ENCODE measurements around the gene MYL12A. TPM values are rescaled to one million over a fixed set of nuclear protein-coding genes. Genes with fewer than 3 reads are reported as not detected.
"Not testable (repeated sequence)": the region's sequence is repeated elsewhere in the genome, so short reads cannot be mapped to it uniquely, and the experiment has no call there.

The MYL12A gene
- total RNA-seq, 1 experiment from 2014 or later: 329 TPM

GRCh38 chr18:3273042-3273441 lies 25.4 kb downstream of the MYL12A start:
- POLR2A ChIA-PET (ENCODE audit: unreplicated experiment): interaction anchor here (0.6 kb wide), 1 partner anchor 479 kb away, joined by 3 read pairs; no protein-coding TSS in a partner anchor
- no peak overlapping the region for H3K27ac ChIP-seq (ENCODE audit: low read length)
- H3K27me3 ChIP-seq (ENCODE audit: low read length): no peaks in the 10 kb centered on the region
- DNase-seq (no peak), ATAC-seq (no peak)
- CTCF ChIA-PET: no interaction called here
- peaks cover 10% of the 10 kb centered on the region for H3K4me1 ChIP-seq (ENCODE audit: insufficient read depth, low read length)
- peaks cover 46% of the 10 kb centered on the region for H4K20me1 ChIP-seq (ENCODE audit: low read length)
- no peak overlapping the region for H2AFZ ChIP-seq (ENCODE audit: low read length)
- H3K79me2 ChIP-seq (ENCODE audit: low read length): peaks cover 71% of the 10 kb centered on the region
- H3F3A ChIP-seq (ENCODE audit: low read length, unreplicated experiment): no peaks in the 10 kb centered on the region
- no peaks in the 10 kb centered on the region for H3K9me2 ChIP-seq (replicated peaks; ENCODE audit: low read length)
- intact Hi-C loops (cut with micrococcal nuclease): no loop called here
- TF ChIP-seq, protein P1, sequence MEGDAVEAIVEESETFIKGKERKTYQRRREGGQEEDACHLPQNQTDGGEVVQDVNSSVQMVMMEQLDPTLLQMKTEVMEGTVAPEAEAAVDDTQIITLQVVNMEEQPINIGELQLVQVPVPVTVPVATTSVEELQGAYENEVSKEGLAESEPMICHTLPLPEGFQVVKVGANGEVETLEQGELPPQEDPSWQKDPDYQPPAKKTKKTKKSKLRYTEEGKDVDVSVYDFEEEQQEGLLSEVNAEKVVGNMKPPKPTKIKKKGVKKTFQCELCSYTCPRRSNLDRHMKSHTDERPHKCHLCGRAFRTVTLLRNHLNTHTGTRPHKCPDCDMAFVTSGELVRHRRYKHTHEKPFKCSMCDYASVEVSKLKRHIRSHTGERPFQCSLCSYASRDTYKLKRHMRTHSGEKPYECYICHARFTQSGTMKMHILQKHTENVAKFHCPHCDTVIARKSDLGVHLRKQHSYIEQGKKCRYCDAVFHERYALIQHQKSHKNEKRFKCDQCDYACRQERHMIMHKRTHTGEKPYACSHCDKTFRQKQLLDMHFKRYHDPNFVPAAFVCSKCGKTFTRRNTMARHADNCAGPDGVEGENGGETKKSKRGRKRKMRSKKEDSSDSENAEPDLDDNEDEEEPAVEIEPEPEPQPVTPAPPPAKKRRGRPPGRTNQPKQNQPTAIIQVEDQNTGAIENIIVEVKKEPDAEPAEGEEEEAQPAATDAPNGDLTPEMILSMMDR (conservative IDR thresholded peaks at IDR 0.05; ENCODE audit: low read depth, low read length): no peak
- no peak for TF ChIP-seq EZH2 (IDR thresholded peaks at IDR 0.05; ENCODE audit: low read length, unreplicated experiment)
- no peak for TF ChIP-seq EZH2phosphoT487 (IDR thresholded peaks at IDR 0.05; ENCODE audit: borderline replicate concordance, low read length)
- H3K36me3 ChIP-seq (ENCODE audit: low read depth, low read length): peaks cover 50% of the 10 kb centered on the region
- no peak overlapping the region for H3K4me3 ChIP-seq (ENCODE audit: low read length)
- H3K9ac ChIP-seq (ENCODE audit: low read length): no peak overlapping the region
- H3K9me3 ChIP-seq (ENCODE audit: low read length): no peaks in the 10 kb centered on the region
- H3K4me2 ChIP-seq (ENCODE audit: low read length): no peak overlapping the region
- BruUV-seq (replicated peaks): no TSS peak

DNA sequence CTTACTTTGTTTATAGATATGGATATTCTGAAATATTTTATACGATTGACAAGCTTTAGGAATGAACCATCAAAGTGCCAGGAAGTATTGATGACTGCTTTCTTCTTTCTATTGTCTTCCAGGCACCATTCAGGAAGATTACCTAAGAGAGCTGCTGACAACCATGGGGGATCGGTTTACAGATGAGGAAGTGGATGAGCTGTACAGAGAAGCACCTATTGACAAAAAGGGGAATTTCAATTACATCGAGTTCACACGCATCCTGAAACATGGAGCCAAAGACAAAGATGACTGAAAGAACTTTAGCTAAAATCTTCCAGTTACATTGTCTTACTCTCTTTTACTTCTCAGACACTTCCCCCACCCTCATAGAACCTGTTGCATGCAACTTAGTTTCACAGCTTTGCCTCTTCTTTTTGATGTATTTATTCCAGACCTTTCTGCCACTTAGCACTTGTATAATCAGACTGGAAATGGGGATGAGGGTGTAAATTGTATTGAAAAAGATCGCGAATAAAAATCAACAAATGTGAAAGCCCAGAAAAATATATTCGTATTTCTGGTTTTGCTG lies 30.1 kb downstream of the MYL12A start:
- CTCF ChIA-PET; H3F3A ChIP-seq (ENCODE audit: low read length, unreplicated experiment); H3K4me3 ChIP-seq (ENCODE audit: low read length); H3K27ac ChIP-seq (ENCODE audit: low read length); intact Hi-C loops (cut with micrococcal nuclease); H3K4me1 ChIP-seq (ENCODE audit: insufficient read depth, low read length); DNase-seq; H3K9me2 ChIP-seq (replicated peaks; ENCODE audit: low read length); H3K9ac ChIP-seq (ENCODE audit: low read length); H3K4me2 ChIP-seq (ENCODE audit: low read length); H2AFZ ChIP-seq (ENCODE audit: low read length); H3K9me3 ChIP-seq (ENCODE audit: low read length); H3K27me3 ChIP-seq (ENCODE audit: low read length); ATAC-seq; H4K20me1 ChIP-seq (ENCODE audit: low read length): not testable (repeated sequence)
- TSS peak; percentile 58 for BruUV-seq (replicated peaks)
- Histone ChIP-seq H3K79me2 (ENCODE audit: low read length) (peaks cover 24% of the 10 kb centered on the region), H3K36me3 (ENCODE audit: low read depth, low read length) (peaks cover 46% of the 10 kb centered on the region)
- POLR2A ChIA-PET (ENCODE audit: unreplicated experiment): interaction anchor here (0.6 to 0.8 kb wide), 2 partner anchors 27 kb away, joined by 4 to 5 read pairs; no protein-coding TSS in a partner anchor

DNA sequence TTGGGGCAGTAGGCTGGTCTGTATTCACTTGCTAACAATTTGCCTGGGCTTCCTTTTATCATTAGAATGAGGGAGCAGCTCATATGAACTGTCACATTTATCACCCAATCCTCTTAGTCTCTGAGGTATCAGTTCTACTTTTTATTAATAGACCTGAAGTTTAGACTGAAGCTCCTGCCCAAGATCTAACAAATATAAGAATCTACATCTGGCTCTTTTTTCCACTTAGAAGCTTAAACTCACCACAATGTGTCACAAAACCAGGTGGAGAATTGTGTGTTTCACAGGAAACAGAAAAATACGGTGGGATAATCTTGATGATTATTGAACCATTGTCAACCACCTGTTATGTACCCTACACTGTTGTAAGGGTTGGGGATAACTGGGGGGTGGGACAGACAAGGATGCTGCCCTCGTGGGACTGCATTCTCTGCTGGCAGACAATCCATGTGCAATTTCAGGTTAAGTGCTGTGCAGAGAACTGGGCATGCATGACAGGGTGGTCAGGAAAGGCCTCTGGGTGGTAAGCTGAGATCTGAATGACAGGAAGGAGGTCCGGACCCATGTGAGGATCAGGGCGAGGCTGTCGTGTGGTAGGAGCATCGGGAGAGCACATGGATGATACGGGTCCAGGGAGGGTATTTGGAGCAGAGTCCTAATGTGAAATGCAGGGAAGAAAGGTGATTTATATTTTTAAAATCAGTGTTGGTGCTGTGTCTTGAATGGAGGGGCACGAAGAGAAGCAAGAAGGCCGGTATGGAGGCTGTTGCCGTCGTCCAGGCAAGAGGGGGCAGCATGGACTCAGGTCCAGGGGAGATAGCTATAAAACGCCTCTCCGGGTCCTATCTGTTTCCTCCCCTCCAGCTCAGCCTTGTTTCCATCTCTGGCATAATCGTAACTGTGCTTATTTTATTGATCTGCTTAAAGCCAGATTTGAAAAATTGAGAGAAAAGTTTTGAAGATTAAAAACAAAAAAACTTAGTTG lies 31.9 kb downstream of the MYL12A start:
- Histone ChIP-seq H3K36me3 (ENCODE audit: low read depth, low read length) (peaks cover 30% of the 10 kb centered on the region), H3K27me3 (ENCODE audit: low read length) (no peaks in the 10 kb centered on the region), H3K4me2 (ENCODE audit: low read length) (no peak overlapping the region), H3K4me3 (ENCODE audit: low read length) (no peak overlapping the region), H3K9me3 (ENCODE audit: low read length) (no peaks in the 10 kb centered on the region), H4K20me1 (ENCODE audit: low read length) (no peaks in the 10 kb centered on the region), H3K9me2 (replicated peaks; ENCODE audit: low read length) (no peaks in the 10 kb centered on the region), H3K79me2 (ENCODE audit: low read length) (peaks cover 6% of the 10 kb centered on the region; the same call in 1 of the 2 replicates), H3F3A (ENCODE audit: low read length, unreplicated experiment) (no peaks in the 10 kb centered on the region), H3K27ac (ENCODE audit: low read length) (no peak overlapping the region), H3K9ac (ENCODE audit: low read length) (no peak overlapping the region), H2AFZ (ENCODE audit: low read length) (no peak overlapping the region), H3K4me1 (ENCODE audit: insufficient read depth, low read length) (peaks cover 27% of the 10 kb centered on the region)
- ATAC-seq (no peak), DNase-seq (no peak)
- TF ChIP-seq EZH2 (IDR thresholded peaks at IDR 0.05; ENCODE audit: low read length, unreplicated experiment): no peak
- TF ChIP-seq, protein P1 (conservative IDR thresholded peaks at IDR 0.05; ENCODE audit: low read depth, low read length): no peak
- no peak for TF ChIP-seq EZH2phosphoT487 (IDR thresholded peaks at IDR 0.05; ENCODE audit: borderline replicate concordance, low read length)
- ChIA-PET CTCF (no interaction called here), POLR2A (ENCODE audit: unreplicated experiment) (interaction anchor here (0.6 kb wide), 2 partner anchors 16 to 27 kb away, joined by 3 read pairs; no protein-coding TSS in a partner anchor)
- TSS peak; percentile 1 for BruUV-seq (replicated peaks)
- intact Hi-C loops (cut with micrococcal nuclease): loop anchor here (5.0 kb wide), 2 partner anchors 233 to 493 kb away; no protein-coding TSS in a partner anchor
